H7 (cell line): ENCODE data around the gene HOMER2. TPM values are rescaled to one million over a fixed set of nuclear protein-coding genes. Genes with fewer than 3 reads are reported as not detected.
"Not testable (repeated sequence)": the region's sequence is repeated elsewhere in the genome, so short reads cannot be mapped to it uniquely, and the experiment has no call there.

ENCODE experiments used
- DNase-seq: peaks from one replicate; pipeline ENCODE4 v3.0.0; 2012
- H3K27me3 ChIP-seq: 2 replicates; pipeline ENCODE4 v1.6.0; 2011; ENCODE audit warnings: mild to moderate bottlenecking, low read length; ENCODE audit not compliant: control insufficient read depth, insufficient read depth
- H3K36me3 ChIP-seq: replicated peaks from 2 replicates; pipeline ENCODE4 v1.5.1; 2011; ENCODE audit warnings: low read length; ENCODE audit not compliant: control insufficient read depth, insufficient read depth
- H3K4me3 ChIP-seq: 2 replicates; pipeline ENCODE4 v1.5.1; 2011; ENCODE audit warnings: low read depth, mild to moderate bottlenecking, control low read depth, low read length, moderate library complexity; ENCODE audit not compliant: insufficient read depth
- total RNA-seq: library from RNA; depleted of rRNA; stranded (reverse); fragments of >200 nt; shearing (Covaris generic); gene quantifications from 2 replicates; pipeline ENCODE4 v1.2.3, GENCODE V29; 2014; rRNA removed

HOMER2 gene
- total RNA-seq, result 7.0 and 13.9 TPM in 2 replicates

DNA sequence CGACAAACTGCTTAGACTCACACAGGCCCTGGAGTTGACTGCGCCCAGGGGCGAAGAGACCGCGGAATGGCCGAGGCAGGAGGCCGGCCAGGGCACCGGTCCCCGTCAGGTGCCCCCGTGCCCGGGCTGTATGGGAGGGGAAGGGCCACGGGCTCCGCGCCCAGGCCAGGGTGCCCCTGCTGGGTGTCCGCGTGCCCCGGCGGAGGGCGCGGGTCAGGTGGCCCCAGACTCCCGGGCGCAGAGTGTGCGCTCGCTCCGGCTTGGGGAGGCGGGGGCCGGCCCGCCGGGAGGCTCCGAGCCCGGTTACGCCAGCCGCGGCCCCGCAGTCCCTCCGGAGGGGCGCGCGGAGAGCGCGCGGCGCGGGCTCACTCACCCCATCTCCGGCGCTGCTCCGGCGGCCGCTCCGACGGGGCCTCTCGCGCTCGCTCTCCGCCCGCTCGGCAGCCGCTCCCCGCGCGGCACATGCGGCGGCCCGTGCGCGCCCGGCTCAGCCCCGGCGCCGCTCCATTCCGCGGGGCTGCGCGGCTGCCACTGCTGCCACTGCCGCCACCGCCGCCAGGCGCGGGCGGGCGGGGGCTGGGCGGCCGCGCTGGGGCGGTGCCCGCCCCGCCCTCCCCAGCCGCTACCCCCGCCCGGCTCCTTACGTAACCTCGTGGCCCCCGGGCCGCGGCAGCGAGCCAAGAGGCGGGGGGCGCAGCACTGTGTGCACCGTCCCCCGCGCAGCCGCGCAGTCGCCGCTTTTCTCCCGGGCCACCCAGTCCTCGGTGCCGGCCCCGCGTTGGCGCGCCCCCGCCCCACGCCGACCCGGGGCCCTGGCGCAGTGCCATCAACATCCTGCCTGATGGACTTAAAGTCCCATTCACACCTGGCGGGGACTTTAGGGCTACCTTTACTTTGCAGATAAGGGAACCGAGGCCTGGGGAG lies at the start of gene HOMER2:
Gene HOMER2, minus strand, starts transcription at position 563 of the 924 bp plus-strand sequence. Its CDS starts 185 bp downstream, at position 378.
- H3K36me3 ChIP-seq, result no peaks in the 10 kb centered on the region
- peak within 1 kb of the TSS; percentile 52 for H3K4me3 ChIP-seq
- H3K27me3 ChIP-seq, result peaks cover 26% of the 10 kb centered on the region
- peak; percentile 88 for DNase-seq

DNA sequence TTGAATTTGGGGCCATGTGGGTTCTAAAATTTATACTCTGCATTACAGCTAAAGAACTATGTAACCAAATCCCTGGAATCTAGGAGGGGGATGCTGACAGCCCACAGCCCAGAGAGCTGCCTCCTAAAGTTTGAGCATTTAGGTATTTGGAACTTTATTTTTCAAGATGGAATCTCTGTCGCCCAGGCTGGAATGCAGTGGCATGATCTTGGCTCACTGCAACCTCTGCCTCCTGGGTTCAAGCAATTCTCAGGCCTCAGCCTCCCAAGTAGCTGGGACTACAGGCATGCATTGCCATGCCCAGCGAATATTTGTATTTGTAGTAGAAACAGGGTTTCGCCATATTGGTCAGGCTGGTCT lies 48.1 kb upstream of the HOMER2 start:
- H3K27me3 ChIP-seq, H3K36me3 ChIP-seq, DNase-seq, H3K4me3 ChIP-seq: not testable (repeated sequence)

DNA sequence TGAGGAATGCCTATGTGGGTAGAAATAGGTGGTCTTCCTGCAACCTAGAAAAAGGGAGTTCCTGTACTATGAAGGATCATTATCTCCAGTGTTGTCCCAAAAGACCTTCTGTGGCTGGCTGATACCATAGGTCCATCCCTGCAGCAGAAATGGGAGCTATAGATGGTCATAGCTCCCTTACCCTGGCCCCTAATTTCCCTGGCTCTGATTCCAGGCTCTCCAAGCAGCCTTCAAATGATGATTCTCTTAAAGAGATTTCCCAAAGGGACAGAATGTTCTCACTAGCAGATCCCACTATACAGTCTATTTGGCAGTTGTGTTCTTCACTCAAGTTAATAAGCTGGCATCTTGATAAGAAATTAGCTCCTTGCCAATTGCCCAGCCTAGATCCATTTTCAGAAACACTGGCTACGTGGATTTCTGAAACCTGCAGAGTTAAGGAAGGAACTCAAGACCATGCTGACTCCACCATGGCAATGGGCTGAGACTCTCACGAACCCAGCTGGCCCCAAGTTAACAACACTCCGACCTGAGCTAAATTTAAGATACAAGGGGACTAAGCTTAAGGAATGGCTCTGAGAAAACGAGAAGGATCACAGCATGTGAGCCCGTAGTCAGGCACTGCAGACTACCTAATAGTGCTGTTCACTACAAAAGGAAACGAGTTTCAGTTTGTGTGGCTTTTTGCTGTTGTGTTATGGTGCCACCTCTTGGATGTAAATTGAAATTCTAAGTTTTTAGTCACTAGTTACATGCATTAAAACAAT lies 47.6 kb upstream of the HOMER2 start:
- Histone ChIP-seq H3K4me3 (no peak overlapping the region), H3K27me3 (no peaks in the 10 kb centered on the region), H3K36me3 (no peaks in the 10 kb centered on the region)
- peak; percentile 61 for DNase-seq

DNA sequence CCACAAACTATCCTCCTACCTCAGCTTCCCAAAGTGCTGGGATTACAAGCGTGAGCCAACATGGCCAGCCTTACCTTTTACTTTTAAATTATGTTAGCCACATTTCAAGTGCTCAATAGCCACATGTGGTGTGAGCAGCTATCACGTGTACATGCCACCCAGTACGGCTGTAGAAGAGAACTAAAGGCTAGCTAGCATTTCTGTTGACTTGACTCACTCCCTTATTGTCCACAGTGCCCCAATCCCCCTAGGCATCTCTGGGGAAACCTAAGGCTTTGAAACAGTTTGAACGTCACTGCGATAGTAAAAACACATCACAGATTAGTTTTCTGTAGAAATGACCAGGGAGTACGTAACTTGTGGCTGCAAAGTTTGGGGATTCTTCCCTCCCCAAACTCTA lies 46.9 kb upstream of the HOMER2 start:
- H3K36me3 ChIP-seq, result no peaks in the 10 kb centered on the region
- DNase-seq, result no peak
- H3K27me3 ChIP-seq, result no peaks in the 10 kb centered on the region
- H3K4me3 ChIP-seq, result no peak overlapping the region

DNA sequence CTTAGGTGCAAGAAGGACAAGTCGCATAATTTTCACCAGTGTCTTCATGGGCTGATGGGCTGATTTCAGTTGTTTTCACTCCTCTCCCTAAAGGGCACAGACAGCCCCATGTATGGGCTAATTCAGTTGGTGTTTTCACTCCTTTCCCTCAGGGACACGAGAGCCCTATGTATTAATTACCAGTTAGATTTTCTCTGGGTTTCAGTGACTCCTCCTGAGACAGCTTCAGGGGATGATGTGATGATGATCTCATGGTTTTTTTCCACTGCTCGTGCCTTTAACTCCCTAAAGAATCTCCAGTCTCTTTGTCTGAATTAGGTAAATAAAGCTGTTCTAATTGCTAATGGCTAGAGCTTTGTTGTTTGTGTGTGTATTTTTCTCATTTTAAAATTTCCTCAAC lies 43.4 kb upstream of the HOMER2 start:
- no peaks in the 10 kb centered on the region for H3K27me3 ChIP-seq
- H3K36me3 ChIP-seq, result no peaks in the 10 kb centered on the region
- H3K4me3 ChIP-seq, result no peak overlapping the region
- DNase-seq, result no peak

DNA sequence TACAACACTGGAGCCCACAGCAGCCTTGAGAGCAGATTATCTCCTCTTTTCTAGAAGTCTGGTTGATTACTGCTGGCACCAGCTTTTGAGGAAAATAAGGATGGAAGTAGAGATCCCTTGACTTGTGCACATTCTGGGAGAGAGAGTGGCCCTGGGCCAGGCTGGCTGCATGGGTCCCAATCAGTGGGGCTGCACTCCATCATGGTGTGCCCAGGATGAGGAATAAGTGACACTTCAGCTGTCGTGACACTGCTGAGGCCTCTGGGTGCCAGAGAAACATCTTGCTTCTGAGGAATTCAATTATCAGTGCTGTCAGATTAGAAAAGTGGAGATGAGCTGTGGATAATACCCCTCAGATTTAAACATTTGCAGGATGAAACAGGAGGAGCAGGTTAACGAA lies 42.6 kb upstream of the HOMER2 start:
- no peaks in the 10 kb centered on the region for H3K27me3 ChIP-seq

DNA sequence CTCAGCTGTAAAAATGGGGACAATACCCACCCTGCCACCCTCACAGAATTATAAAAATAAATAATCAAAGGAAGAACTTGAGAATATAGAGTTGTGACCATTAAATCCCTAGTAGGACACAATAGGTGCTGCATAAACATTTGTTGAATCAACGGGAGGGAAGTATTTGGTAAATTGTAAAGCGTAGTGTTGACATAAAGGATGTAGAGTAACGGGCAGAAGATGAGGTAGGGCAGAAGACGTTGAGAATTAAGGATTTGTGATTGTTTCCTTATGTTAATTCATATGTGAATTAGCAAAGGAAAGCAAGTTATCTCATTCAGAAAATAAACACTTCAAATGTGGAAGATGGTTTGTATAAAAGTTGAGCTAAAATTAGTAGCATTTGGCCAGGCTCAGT lies 40.6 kb upstream of the HOMER2 start:
- 0 out of 2 replicates have a peak, but pooled peaks cover 1% of the 10 kb centered on the region for H3K36me3 ChIP-seq
- no peak for DNase-seq
- H3K27me3 ChIP-seq, result no peaks in the 10 kb centered on the region
- no peak overlapping the region for H3K4me3 ChIP-seq

More for the DNA sequence above, 42.6 kb upstream of the HOMER2 start:
- Histone ChIP-seq H3K36me3 (no peaks in the 10 kb centered on the region), H3K4me3 (no peak overlapping the region)
- DNase-seq, result no peak

DNA sequence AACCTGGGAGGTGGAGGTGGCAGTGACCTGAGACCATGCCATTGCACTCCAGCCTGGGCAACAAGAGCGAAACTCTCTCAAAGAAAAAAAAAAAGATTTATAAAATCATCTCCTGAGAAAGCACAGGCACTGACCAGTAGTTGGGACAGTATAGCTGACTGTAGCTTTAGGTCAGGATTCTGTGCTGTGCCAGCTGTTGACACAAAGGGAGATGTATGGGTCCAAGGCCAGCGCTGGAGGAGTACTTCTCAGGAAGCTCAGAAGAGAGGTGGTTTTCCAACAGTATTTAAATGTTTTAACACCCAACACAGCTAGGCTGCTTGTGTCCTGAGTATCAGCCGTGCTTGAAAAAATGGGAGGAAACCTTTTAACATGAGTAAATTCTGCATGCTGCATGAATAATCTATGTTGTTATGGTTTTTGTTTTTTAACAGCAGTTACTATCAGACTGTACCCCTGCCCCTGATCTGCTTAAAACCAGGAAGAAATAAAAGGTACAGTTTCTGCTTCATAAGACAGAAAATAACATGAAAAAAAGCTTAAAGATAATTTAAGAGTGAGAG lies 40.0 kb upstream of the HOMER2 start:
- Histone ChIP-seq H3K36me3 (0 out of 2 replicates have a peak, but pooled peaks cover 1% of the 10 kb centered on the region), H3K4me3 (no peak overlapping the region), H3K27me3 (no peaks in the 10 kb centered on the region)
- no peak for DNase-seq

DNA sequence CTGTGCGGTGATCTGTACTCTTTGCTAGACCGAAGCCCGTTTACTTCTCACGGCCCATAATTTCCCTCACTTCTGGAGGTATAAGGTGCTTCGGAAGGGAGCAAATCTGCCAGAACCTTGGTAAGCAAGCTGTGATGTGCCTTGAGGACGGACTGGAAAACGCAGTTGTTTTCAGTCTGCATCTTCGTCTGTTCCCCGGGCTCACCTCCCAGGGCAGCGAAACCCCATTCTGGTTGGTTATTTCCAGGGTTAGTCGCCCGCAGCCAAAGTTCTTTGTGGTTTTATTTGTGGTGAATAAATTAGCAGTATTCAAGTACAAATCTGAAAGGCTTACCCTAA lies 33.9 kb upstream of the HOMER2 start:
- Histone ChIP-seq H3K27me3 (peaks cover 2% of the 10 kb centered on the region; the same call in 1 of the 2 replicates), H3K4me3 (peak overlapping the region; percentile 88), H3K36me3 (0 out of 2 replicates have a peak, but pooled peaks cover 1% of the 10 kb centered on the region)
- DNase-seq, result no peak

DNA sequence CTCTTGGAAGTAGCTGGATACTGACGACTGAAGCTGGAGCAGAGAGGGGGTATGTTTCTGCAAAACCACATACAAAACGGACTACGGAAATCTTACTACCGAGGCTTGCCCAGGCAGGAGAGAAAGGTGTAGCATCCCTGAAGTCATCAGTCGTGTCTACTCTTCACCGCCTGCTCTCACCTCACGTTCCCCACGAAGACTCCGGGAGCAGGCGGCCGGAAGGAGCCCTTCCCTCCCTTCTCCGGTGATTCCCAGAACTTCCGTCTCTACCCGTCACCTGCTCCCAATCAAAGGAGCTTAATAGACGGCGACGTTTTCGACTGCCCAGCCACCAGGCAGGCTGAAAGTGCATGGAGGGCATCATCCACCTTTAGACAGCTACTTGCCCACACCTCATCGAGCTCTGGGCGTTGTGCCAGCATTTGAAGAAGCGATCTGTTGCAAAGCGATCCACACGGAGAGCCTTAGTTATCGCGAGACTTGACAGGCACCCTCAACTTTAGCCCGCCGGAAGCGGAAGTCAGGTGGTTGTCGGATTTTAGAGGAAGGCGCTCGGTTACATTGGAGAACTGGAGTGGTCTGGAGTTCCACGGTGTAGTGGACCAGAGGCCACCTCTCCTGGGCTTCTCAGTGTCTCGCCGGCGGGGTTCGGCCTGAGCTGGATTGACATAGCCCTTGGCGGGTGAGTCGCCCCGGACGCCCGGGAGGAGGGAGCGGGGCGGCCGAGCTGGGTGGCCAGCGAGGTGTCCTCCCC lies 33.3 kb upstream of the HOMER2 start, which contains the start of gene RAMAC:
Gene RAMAC, plus strand, starts transcription at position 523 of the 754 bp plus-strand sequence. CDS start 2,809 bp downstream, outside the sequence.
- Histone ChIP-seq H3K4me3 (peak within 1 kb of the TSS; percentile 88), H3K27me3 (peaks cover 2% of the 10 kb centered on the region; the same call in 1 of the 2 replicates), H3K36me3 (0 out of 2 replicates have a peak, but pooled peaks cover 1% of the 10 kb centered on the region)
- DNase-seq, result peak; percentile 86

DNA sequence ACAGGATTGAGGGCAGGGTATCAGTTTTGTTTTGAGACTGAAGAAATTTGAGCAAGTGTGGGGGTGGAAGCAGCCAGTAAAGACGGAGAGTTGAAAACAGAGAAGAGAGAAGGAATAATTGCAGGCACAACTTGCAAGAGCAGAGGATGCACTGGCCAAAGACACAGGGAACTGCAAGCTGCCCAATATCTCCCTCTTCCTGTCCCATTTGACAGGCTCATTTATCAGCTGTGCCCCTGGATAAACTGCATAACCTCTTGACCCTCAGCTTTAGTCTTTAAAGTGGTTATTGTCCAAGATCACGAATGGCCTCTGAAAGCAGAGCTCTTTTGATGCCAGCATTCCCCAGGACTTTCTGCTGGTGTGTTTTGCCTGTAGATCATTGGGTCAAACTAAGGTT lies 28.5 kb upstream of the HOMER2 start:
- Histone ChIP-seq H3K27me3 (peaks cover 2% of the 10 kb centered on the region; the same call in 1 of the 2 replicates), H3K4me3 (no peak overlapping the region), H3K36me3 (no peaks in the 10 kb centered on the region)
- no peak for DNase-seq

DNA sequence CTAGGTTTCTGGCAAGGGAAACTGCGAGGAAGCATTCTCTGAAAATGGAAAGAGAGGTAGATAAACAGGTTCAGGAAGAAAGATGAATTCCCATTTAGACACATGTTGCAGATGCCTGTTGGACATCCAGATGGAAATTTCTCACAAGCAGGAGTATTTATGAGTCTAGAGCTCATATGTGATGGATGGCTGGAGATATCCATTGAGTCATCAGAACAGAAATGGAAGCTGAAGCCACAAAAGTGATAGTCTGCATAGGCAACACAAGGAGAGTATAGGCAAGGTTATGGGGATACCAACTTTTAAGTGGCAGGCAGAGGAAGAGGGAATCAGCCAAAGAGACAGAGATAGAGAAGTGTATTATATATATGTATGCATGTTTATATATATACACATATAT lies 27.2 kb upstream of the HOMER2 start:
- H3K36me3 ChIP-seq, result no peaks in the 10 kb centered on the region

DNA sequence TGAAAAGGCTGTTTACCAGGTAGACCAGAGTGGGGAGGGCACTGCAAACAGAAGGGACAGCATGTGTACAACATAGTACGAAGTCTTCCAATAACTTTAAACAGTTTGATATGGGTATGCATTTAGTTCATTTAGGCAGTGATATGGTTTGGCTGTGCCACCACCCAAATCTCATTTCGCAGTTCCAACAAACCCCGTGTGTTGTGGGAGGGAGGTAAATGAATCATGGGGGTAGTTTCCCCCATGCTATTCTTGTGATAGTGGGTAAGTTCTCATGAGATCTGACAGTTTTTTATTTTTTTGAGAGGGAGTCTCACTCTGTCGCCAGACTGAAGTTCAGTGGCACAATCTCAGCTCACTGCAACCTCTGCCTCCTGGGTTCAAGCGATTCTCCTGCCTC lies 25.9 kb upstream of the HOMER2 start:
- Histone ChIP-seq H3K4me3 (no peak overlapping the region), H3K36me3 (no peaks in the 10 kb centered on the region), H3K27me3 (no peaks in the 10 kb centered on the region)
- DNase-seq, result no peak

More for the DNA sequence above, 27.2 kb upstream of the HOMER2 start:
- DNase-seq, result no peak
- no peak overlapping the region for H3K4me3 ChIP-seq
- no peaks in the 10 kb centered on the region for H3K27me3 ChIP-seq

DNA sequence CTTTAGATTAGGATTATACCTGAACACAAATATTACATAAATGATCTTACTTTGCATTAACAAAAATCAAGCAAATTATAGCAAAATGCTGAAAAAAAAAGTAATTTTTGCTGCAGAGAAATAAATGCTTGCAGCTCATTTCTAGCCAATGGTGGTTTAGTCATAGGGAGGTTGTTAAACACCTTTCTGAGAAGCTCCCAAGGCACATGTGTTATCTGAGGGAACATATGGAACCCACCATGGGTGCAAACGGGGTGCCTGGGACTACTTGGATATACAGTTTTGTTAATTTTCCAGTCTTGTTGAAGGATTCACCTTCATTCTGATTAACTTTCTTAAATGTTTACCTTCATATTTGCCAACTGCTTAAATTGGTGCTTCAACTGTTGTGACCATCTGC lies 24.6 kb upstream of the HOMER2 start:
- no peaks in the 10 kb centered on the region for H3K36me3 ChIP-seq
- no peak overlapping the region for H3K4me3 ChIP-seq
- no peaks in the 10 kb centered on the region for H3K27me3 ChIP-seq
- no peak for DNase-seq
